Esophagus squamous epithelium (tissue), 4 donors: Measurements from ENCODE around the gene ERN1.

Experiments
- POLR2A ChIP-seq, 4 donors: fragments of 450-650 bp; IDR thresholded peaks; one replicate each; pipeline ENCODE4 v1.6.1; 2017; ENCODE audit warnings: antibody characterized with exemption in 4 of 4, mild to moderate bottlenecking in 4 of 4, moderate library complexity in 3 of 4
- TF ChIP-seq, protein P1 (sequence below), 6 experiments: fragments of 450-650 bp in 4 of 6; fragments of 200-600 bp in 2 of 6; sonication (generic) in 2 of 6; IDR thresholded peaks; one replicate each; pipeline ENCODE4 v1.5.1; 2016 to 2019; ENCODE audit warnings: antibody characterized with exemption in 6 of 6, mild to moderate bottlenecking in 4 of 6, moderate library complexity in 4 of 6

DNA sequence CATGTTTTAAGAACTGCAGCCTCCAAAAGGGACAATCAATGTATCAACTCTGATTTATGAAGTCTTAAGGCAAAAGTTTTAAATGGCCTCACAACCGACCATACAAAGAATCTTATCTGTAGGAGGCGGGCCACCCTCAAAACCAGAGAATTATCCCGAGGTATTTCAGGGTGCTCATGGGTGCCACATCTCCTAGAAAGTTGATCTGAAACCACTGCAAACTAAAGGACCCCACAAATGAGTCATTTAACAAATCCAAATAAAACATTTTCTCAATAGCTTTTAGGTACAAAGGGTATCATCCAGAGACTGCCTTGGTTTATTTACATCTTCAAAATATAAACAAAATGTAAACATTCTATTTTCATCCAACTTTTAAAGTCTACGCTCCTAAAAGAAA lies 6.8 kb downstream of the ERN1 start:
- TF ChIP-seq, protein P1, sequence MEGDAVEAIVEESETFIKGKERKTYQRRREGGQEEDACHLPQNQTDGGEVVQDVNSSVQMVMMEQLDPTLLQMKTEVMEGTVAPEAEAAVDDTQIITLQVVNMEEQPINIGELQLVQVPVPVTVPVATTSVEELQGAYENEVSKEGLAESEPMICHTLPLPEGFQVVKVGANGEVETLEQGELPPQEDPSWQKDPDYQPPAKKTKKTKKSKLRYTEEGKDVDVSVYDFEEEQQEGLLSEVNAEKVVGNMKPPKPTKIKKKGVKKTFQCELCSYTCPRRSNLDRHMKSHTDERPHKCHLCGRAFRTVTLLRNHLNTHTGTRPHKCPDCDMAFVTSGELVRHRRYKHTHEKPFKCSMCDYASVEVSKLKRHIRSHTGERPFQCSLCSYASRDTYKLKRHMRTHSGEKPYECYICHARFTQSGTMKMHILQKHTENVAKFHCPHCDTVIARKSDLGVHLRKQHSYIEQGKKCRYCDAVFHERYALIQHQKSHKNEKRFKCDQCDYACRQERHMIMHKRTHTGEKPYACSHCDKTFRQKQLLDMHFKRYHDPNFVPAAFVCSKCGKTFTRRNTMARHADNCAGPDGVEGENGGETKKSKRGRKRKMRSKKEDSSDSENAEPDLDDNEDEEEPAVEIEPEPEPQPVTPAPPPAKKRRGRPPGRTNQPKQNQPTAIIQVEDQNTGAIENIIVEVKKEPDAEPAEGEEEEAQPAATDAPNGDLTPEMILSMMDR (IDR thresholded peaks at IDR 0.05), result no peak
- no peak for TF ChIP-seq POLR2A (IDR thresholded peaks at IDR 0.05)
